SK-N-SH treated with all-trans-retinoic acid at 6 μM for 48 hours (cell line): ENCODE measurements around the gene MORN4.

Source experiments
- ATAC-seq: fragments of 200-7000 bp; cut with Tn5 transposase; 3 replicates; pipeline ENCODE4 v1.9.1; 2020; ENCODE audit warnings: mild to moderate bottlenecking, moderate library complexity
- BACH2 ChIP-seq: fragments of 250-450 bp; sonication (Bioruptor Pico); IDR thresholded peaks from 2 replicates; pipeline ENCODE4 v1.9.0; 2021; ENCODE audit warnings: mild to moderate bottlenecking, borderline replicate concordance
- ESRRG ChIP-seq: fragments of 250-450 bp; sonication (Bioruptor Pico); IDR thresholded peaks from 2 replicates; pipeline ENCODE4 v1.6.1; 2021; ENCODE audit warnings: mild to moderate bottlenecking
- GLIS3 ChIP-seq: fragments of 250-450 bp; sonication (Bioruptor Pico); IDR thresholded peaks from 2 replicates; pipeline ENCODE4 v1.5.0; 2020; ENCODE audit warnings: mild to moderate bottlenecking, moderate library complexity
- ISL1 ChIP-seq: fragments of 250-450 bp; sonication (Bioruptor Pico); IDR thresholded peaks from 2 replicates; pipeline ENCODE4 v2.1.2; 2022; ENCODE audit warnings: mild to moderate bottlenecking, moderate library complexity
- PPARA ChIP-seq: fragments of 250-450 bp; sonication (Bioruptor Pico); IDR thresholded peaks from 2 replicates; pipeline ENCODE4 v1.5.0; 2020; ENCODE audit warnings: mild to moderate bottlenecking, borderline replicate concordance
- SNAI2 ChIP-seq: fragments of 250-450 bp; sonication (Bioruptor Pico); IDR thresholded peaks from 2 replicates; pipeline ENCODE4 v1.5.0; 2020; ENCODE audit warnings: mild to moderate bottlenecking, moderate library complexity
- TCF4 ChIP-seq: fragments of 250-450 bp; sonication (Bioruptor Pico); IDR thresholded peaks from 2 replicates; pipeline ENCODE4 v1.8.0; 2021; ENCODE audit warnings: mild to moderate bottlenecking, moderate library complexity, borderline replicate concordance
- ZC3H10 ChIP-seq: fragments of 250-450 bp; sonication (Bioruptor Pico); IDR thresholded peaks from 2 replicates; pipeline ENCODE4 v1.5.1; 2021; ENCODE audit warnings: mild to moderate bottlenecking, moderate library complexity
- ZFP3 ChIP-seq: fragments of 250-450 bp; sonication (Bioruptor Pico); IDR thresholded peaks from 2 replicates; pipeline ENCODE4 v1.5.0; 2020; ENCODE audit warnings: mild to moderate bottlenecking, moderate library complexity
- ZFP30 ChIP-seq: fragments of 450-650 bp; formaldehyde crosslinking; IDR thresholded peaks from 2 replicates; pipeline ENCODE4 v1.5.0; 2022; ENCODE audit warnings: mild to moderate bottlenecking, moderate library complexity
- ZNF565 ChIP-seq: fragments of 450-650 bp; formaldehyde crosslinking; conservative IDR thresholded peaks from 2 replicates; pipeline ENCODE4 v1.5.0; 2020; ENCODE audit warnings: low read depth, mild to moderate bottlenecking, moderate library complexity
- ZNF70 ChIP-seq: fragments of 450-650 bp; formaldehyde crosslinking; IDR thresholded peaks from 2 replicates; pipeline ENCODE4 v1.5.0; 2020; ENCODE audit warnings: mild to moderate bottlenecking, moderate library complexity
- ZNF8 ChIP-seq: fragments of 450-650 bp; formaldehyde crosslinking; IDR thresholded peaks from 2 replicates; pipeline ENCODE4 v1.5.0; 2020; ENCODE audit warnings: mild to moderate bottlenecking, moderate library complexity
- TF ChIP-seq, protein P1 (sequence below): fragments of 250-450 bp; sonication (Bioruptor Pico); IDR thresholded peaks from 2 replicates; pipeline ENCODE4 v1.5.1; 2021; ENCODE audit warnings: mild to moderate bottlenecking, moderate library complexity
- TF ChIP-seq, protein P2 (sequence below): fragments of 250-450 bp; sonication (Bioruptor Pico); IDR thresholded peaks from 2 replicates; pipeline ENCODE4 v1.5.0; 2020; ENCODE audit warnings: mild to moderate bottlenecking, moderate library complexity
- TF ChIP-seq, protein P3 (sequence below): fragments of 250-450 bp; sonication (Bioruptor Pico); IDR thresholded peaks from 2 replicates; pipeline ENCODE4 v1.8.0; 2020; ENCODE audit warnings: mild to moderate bottlenecking, moderate library complexity, borderline replicate concordance

The MORN4 gene

DNA sequence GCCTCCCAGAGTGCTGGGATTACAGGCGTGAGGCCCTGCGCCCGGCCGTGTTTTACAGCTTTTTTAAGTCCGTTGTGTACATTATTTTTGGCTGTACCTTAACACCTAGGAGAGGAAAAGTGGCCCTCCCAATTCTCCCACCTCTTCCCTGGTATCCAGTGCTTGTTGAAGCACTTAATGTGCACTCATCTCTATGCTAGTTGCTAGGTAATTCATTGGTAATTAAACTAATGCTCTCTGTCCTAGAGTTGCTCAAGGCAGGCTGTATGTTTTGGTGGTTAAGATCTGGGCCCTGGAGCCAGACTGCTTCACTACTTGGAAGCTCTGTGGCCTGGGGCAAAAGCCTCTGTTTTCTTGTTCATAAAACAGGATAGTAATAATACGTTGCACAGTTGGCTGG, 34.2 kb upstream of the MORN4 start:
- ATAC-seq, result no peak
- TF ChIP-seq, protein P1, sequence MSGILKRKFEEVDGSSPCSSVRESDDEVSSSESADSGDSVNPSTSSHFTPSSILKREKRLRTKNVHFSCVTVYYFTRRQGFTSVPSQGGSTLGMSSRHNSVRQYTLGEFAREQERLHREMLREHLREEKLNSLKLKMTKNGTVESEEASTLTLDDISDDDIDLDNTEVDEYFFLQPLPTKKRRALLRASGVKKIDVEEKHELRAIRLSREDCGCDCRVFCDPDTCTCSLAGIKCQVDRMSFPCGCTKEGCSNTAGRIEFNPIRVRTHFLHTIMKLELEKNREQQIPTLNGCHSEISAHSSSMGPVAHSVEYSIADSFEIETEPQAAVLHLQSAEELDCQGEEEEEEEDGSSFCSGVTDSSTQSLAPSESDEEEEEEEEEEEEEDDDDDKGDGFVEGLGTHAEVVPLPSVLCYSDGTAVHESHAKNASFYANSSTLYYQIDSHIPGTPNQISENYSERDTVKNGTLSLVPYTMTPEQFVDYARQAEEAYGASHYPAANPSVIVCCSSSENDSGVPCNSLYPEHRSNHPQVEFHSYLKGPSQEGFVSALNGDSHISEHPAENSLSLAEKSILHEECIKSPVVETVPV (CRISPR knock-in tag), result no peak
- no peak for TF ChIP-seq ESRRG (CRISPR knock-in tag)
- no peak for TF ChIP-seq BACH2
- no peak for TF ChIP-seq GLIS3 (CRISPR knock-in tag)
- TF ChIP-seq, protein P2, sequence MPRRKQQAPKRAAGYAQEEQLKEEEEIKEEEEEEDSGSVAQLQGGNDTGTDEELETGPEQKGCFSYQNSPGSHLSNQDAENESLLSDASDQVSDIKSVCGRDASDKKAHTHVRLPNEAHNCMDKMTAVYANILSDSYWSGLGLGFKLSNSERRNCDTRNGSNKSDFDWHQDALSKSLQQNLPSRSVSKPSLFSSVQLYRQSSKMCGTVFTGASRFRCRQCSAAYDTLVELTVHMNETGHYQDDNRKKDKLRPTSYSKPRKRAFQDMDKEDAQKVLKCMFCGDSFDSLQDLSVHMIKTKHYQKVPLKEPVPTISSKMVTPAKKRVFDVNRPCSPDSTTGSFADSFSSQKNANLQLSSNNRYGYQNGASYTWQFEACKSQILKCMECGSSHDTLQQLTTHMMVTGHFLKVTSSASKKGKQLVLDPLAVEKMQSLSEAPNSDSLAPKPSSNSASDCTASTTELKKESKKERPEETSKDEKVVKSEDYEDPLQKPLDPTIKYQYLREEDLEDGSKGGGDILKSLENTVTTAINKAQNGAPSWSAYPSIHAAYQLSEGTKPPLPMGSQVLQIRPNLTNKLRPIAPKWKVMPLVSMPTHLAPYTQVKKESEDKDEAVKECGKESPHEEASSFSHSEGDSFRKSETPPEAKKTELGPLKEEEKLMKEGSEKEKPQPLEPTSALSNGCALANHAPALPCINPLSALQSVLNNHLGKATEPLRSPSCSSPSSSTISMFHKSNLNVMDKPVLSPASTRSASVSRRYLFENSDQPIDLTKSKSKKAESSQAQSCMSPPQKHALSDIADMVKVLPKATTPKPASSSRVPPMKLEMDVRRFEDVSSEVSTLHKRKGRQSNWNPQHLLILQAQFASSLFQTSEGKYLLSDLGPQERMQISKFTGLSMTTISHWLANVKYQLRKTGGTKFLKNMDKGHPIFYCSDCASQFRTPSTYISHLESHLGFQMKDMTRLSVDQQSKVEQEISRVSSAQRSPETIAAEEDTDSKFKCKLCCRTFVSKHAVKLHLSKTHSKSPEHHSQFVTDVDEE (CRISPR knock-in tag), result no peak
- TF ChIP-seq ZNF8 (CRISPR knock-in tag), result no peak
- TF ChIP-seq, all 23 proteins: peak for 0

DNA sequence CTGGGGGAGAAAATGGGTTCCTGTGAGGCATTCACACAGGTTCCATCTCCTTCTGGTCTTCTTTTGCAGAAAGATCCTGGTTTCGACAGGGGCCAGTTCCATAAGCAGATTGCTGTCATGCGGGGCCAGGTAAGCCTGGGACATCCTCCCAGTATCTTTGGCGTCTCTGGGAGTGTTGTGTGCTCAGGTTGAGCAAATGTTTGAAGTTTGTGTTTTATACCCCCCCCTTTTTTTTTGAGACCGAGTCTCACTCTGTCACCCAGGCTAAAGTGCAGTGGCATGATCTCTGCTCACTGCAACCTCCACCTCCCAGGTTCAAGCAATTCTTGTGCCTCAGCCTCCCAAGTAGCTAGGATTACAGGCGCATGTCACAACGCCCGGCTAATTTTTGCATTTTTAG, 33.7 kb upstream of the MORN4 start:
- no peak for TF ChIP-seq GLIS3 (CRISPR knock-in tag)
- no peak for TF ChIP-seq ZNF565
- no peak for TF ChIP-seq ISL1 (CRISPR knock-in tag)
- no peak for TF ChIP-seq ZFP3 (CRISPR knock-in tag)
- no peak for TF ChIP-seq ZFP30
- TF ChIP-seq TCF4 (CRISPR knock-in tag), result no peak
- no peak for TF ChIP-seq PPARA
- TF ChIP-seq ZNF8 (CRISPR knock-in tag), result no peak
- no peak for TF ChIP-seq ESRRG (CRISPR knock-in tag)
- no peak for TF ChIP-seq ZC3H10
- no peak for TF ChIP-seq SNAI2 (CRISPR knock-in tag)
- ATAC-seq, result no peak

DNA sequence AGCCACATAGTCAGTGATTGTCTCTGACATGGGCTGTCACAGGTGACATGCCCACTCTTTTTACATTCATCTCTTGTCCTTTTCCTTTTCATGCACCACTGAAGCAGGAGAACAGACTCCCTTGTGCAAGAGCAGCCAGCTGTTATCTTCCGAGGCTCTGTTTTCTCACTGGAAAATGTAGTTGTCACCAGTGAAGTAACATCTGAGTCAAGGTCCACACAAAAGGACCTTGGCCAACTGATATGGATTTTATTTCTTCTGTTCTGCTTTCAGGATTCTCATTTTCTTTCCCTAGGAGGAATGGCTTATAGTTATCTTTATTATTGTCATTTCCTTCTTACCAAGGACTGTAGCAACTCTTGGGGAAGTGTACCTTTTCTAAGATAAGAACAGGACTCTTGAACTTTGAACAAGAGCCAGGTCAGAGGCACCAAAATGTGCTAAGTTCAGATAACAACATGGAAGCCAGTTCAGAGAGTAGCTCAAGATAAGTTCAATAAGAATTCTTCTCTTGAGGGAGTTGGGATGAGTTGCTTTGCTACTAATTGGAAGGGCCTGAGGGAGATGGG, 31.1 kb upstream of the MORN4 start:
- ATAC-seq, result no peak
- no peak for TF ChIP-seq ZNF565
- no peak for TF ChIP-seq ZFP3 (CRISPR knock-in tag)

DNA sequence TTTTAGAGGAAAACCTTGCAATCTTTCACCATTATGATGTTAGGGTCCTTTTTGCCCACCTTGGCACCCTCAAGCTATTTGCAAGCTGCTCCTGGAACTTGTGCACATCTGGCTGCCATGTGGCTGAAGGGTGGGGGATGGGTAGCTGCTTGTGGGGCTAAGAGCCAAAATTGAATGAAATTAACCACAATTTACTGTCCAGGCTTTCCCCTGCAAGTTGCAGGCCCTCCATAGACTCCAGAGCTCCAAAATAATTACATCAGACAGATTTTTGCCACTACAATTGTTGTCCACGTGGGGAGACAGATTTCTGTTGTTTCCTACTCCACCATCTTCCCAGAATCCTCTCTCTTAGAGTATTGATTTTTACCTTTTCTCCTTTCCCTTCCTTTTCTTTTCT, 26.3 kb upstream of the MORN4 start:
- peak; percentile 93 for ATAC-seq

More for the DNA sequence above, 26.3 kb upstream of the MORN4 start:
- peak; percentile 98 for TF ChIP-seq TCF4 (CRISPR knock-in tag)
- no peak for TF ChIP-seq ZFP3 (CRISPR knock-in tag)
- TF ChIP-seq, protein P2 (CRISPR knock-in tag), result peak; percentile 74; the same call in 1 of the 2 replicates
- TF ChIP-seq ZNF8 (CRISPR knock-in tag), result 0 out of 2 replicates have a peak, but pooled peaks have one; percentile 35
- TF ChIP-seq, protein P3, sequence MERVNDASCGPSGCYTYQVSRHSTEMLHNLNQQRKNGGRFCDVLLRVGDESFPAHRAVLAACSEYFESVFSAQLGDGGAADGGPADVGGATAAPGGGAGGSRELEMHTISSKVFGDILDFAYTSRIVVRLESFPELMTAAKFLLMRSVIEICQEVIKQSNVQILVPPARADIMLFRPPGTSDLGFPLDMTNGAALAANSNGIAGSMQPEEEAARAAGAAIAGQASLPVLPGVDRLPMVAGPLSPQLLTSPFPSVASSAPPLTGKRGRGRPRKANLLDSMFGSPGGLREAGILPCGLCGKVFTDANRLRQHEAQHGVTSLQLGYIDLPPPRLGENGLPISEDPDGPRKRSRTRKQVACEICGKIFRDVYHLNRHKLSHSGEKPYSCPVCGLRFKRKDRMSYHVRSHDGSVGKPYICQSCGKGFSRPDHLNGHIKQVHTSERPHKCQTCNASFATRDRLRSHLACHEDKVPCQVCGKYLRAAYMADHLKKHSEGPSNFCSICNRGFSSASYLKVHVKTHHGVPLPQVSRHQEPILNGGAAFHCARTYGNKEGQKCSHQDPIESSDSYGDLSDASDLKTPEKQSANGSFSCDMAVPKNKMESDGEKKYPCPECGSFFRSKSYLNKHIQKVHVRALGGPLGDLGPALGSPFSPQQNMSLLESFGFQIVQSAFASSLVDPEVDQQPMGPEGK (CRISPR knock-in tag), result no peak
- peak; percentile 28; the same call in 1 of the 2 replicates for TF ChIP-seq ISL1 (CRISPR knock-in tag)
- peak; percentile 15; the same call in 1 of the 2 replicates for TF ChIP-seq ZNF70 (CRISPR knock-in tag)
